ENCODE results near the gene TPRA1. TPM values are rescaled to one million over a fixed set of nuclear protein-coding genes. Genes with fewer than 3 reads are reported as not detected.
A peak's percentile ranks its signal among the peaks of the same experiment; 100 is the strongest.

The TPRA1 gene
- total RNA-seq, 1 experiment from 2014 or later = 20.2 TPM

GRCh38 chr3:127574880-127575878 lies 15.4 kb downstream of the TPRA1 start:
- Histone ChIP-seq H3K36me3 (ENCODE audit: insufficient read depth, low read length, poor library complexity, severe bottlenecking) (peaks cover 20% of the 10 kb centered on the region), H3K27me3 (replicated peaks; ENCODE audit: insufficient read depth, low read depth, low read length, poor library complexity) (no peaks in the 10 kb centered on the region), H3K9me3 (ENCODE audit: low read depth, low read length, poor library complexity, severe bottlenecking) (no peaks in the 10 kb centered on the region), H3K4me1 (ENCODE audit: insufficient read depth, low read length, poor library complexity, severe bottlenecking) (no peaks in the 10 kb centered on the region), H3K4me3 (ENCODE audit: low read depth, low read length, poor library complexity, severe bottlenecking) (no peak overlapping the region), H3K27ac (ENCODE audit: low read depth, low read length, poor library complexity, severe bottlenecking) (no peak overlapping the region)
- DNase-seq (ENCODE audit: low spot score) = peak; percentile 92
- ChIA-PET POLR2A (ENCODE audit: low non-redundant PET) (interaction anchor here (0.6 kb wide), 1 partner anchor 80 kb away, joined by 4 read pairs; no protein-coding TSS in a partner anchor), CTCF (interaction anchor here (0.5 to 1.6 kb wide), 24 partner anchors 8 to 1459 kb away, joined by 3 to 10 read pairs (median 5); partner anchors contain the start of gene MCM2)
- intact Hi-C loops (cut with micrococcal nuclease; ENCODE audit: unreplicated experiment) = loop anchor here (10.0 kb wide), 1 partner anchor 400 kb away; no protein-coding TSS in a partner anchor
- no peak for TF ChIP-seq EZH2 (IDR thresholded peaks at IDR 0.05; ENCODE audit: borderline replicate concordance, low read depth, low read length, poor library complexity, severe bottlenecking)
- peak; percentile 99 for TF ChIP-seq CTCF (conservative IDR thresholded peaks at IDR 0.05; ENCODE audit: low read depth, low read length)
- BruUV-seq (replicated peaks) = no TSS peak

- ChIA-PET POLR2A (ENCODE audit: low non-redundant PET) (no interaction called here), CTCF (no interaction called here)
- Histone ChIP-seq H3K9me3 (ENCODE audit: low read depth, low read length, poor library complexity, severe bottlenecking) (no peaks in the 10 kb centered on the region), H3K27ac (ENCODE audit: low read depth, low read length, poor library complexity, severe bottlenecking) (no peak overlapping the region), H3K27me3 (replicated peaks; ENCODE audit: insufficient read depth, low read depth, low read length, poor library complexity) (no peaks in the 10 kb centered on the region), H3K4me3 (ENCODE audit: low read depth, low read length, poor library complexity, severe bottlenecking) (no peak overlapping the region), H3K36me3 (ENCODE audit: insufficient read depth, low read length, poor library complexity, severe bottlenecking) (peaks cover 22% of the 10 kb centered on the region), H3K4me1 (ENCODE audit: insufficient read depth, low read length, poor library complexity, severe bottlenecking) (no peaks in the 10 kb centered on the region)
- no peak for TF ChIP-seq EZH2 (IDR thresholded peaks at IDR 0.05; ENCODE audit: borderline replicate concordance, low read depth, low read length, poor library complexity, severe bottlenecking)
- no peak for TF ChIP-seq CTCF (conservative IDR thresholded peaks at IDR 0.05; ENCODE audit: low read depth, low read length)
- DNase-seq (ENCODE audit: low spot score) = no peak
- intact Hi-C loops (cut with micrococcal nuclease; ENCODE audit: unreplicated experiment) = loop anchor here (10.0 kb wide), 1 partner anchor 401 kb away; no protein-coding TSS in a partner anchor
- no TSS peak for BruUV-seq (replicated peaks)
Measured at GRCh38 chr3:127573912-127574311, 16.6 kb downstream of the TPRA1 start.

GRCh38 chr3:127573401-127573800 lies 17.1 kb downstream of the TPRA1 start:
- no peaks in the 10 kb centered on the region for H3K4me1 ChIP-seq (ENCODE audit: insufficient read depth, low read length, poor library complexity, severe bottlenecking)
- no peak overlapping the region for H3K27ac ChIP-seq (ENCODE audit: low read depth, low read length, poor library complexity, severe bottlenecking)
- ChIA-PET POLR2A (ENCODE audit: low non-redundant PET) (no interaction called here), CTCF (no interaction called here)
- H3K27me3 ChIP-seq (replicated peaks; ENCODE audit: insufficient read depth, low read depth, low read length, poor library complexity) = no peaks in the 10 kb centered on the region
- peaks cover 22% of the 10 kb centered on the region for H3K36me3 ChIP-seq (ENCODE audit: insufficient read depth, low read length, poor library complexity, severe bottlenecking)
- H3K9me3 ChIP-seq (ENCODE audit: low read depth, low read length, poor library complexity, severe bottlenecking) = no peaks in the 10 kb centered on the region
- BruUV-seq (replicated peaks) = no TSS peak
- TF ChIP-seq CTCF (conservative IDR thresholded peaks at IDR 0.05; ENCODE audit: low read depth, low read length) (no peak), EZH2 (IDR thresholded peaks at IDR 0.05; ENCODE audit: borderline replicate concordance, low read depth, low read length, poor library complexity, severe bottlenecking) (no peak)
- H3K4me3 ChIP-seq (ENCODE audit: low read depth, low read length, poor library complexity, severe bottlenecking) = no peak overlapping the region
- intact Hi-C loops (cut with micrococcal nuclease; ENCODE audit: unreplicated experiment) = loop anchor here (10.0 kb wide), 1 partner anchor 401 kb away; no protein-coding TSS in a partner anchor
- no peak for DNase-seq (ENCODE audit: low spot score)

Data from A673 (cell line).